Ramos (cell line): ENCODE data around the gene PRXL2B.
"Not testable (repeated sequence)": the region's sequence is repeated elsewhere in the genome, so short reads cannot be mapped to it uniquely, and the experiment has no call there.

Experiments used
- in situ Hi-C: fragments of 300-500 bp; cut with MboI; formaldehyde crosslinking; loops from one replicate; pipeline ENCODE4 v1.14.3; 2022; ENCODE audit warnings: low sequenced_read_pairs; ENCODE audit not compliant: unreplicated experiment

Gene PRXL2B

DNA sequence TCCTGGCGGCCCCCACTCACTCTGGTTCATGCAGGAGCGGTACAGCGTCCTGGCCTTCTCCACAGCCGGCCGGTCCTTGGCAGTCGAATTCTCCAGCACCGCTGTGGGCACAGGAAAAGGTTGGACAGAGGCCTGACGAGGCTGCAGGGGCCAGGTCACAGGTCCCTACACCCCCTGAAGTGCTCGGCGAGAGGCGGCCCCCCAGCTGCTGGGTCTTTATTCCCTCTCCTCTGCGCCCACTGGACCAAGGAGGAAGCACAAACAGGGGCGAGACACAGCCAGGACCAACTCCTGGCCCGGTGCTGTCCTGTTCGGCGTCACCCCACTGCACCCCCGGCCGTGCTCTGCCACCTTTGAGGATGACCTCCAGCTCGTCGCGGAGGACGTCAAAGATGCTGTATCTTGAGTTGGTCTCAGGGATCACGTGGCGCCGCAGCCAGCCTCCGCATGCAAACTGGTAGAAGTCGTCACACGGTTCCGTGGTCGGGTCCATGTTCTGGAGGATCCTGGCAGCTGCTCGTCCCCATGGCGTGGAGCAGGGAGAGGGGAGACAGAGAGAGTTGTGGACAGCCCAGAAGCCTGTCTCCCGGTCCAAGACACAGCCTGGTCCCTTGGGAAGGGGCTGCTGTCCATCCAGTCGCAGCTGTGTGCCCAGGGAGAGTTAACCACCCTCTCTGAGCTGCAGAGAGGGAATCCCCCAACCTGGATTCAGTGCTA lies 22.9 kb downstream of the PRXL2B start:
- in situ Hi-C loops, result no loop called here

DNA sequence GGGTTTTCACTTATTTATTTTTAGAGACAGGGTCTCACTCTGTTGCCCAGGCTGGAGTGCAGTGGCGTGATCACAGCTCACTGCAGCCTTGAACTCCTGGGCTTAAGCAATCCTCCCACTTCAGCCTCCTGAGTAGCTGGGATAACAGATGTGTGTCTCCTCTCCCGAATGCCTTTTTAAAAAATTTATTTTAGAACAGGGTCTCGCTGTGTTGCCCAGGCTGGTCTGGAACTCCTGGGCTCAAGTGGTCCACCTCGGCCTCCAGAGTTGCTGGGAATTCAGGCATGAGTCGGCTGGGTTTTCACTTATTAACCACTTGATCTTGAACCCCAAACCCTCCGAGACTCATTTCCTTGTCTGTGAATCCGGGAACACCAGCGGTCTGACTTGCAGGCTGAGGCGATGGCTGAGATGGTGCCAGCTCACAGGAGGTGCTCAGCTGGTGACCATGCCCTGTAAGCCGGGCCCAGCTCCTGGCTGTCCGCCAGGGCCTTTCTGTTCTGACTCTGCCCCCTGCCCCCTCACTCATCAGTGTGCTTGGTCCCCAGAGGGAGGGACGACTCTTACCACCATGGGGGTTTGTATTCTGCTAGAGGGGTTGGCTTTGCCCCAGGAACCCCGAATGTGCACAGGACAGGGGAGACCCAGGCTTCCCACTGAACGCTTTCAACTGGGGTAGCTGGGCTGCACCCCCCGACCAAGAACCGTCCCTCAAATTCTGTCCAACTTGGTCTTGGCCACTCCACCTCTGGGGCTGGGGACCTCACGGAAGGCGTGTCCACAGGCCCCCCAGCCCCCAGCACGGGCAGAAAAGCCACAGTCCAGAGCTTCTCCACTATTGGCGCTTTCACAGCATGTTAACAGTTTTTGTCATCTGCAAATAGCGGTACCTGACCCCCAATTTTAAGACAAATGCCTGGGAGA lies 23.7 kb downstream of the PRXL2B start:
- in situ Hi-C loops, result no loop called here

DNA sequence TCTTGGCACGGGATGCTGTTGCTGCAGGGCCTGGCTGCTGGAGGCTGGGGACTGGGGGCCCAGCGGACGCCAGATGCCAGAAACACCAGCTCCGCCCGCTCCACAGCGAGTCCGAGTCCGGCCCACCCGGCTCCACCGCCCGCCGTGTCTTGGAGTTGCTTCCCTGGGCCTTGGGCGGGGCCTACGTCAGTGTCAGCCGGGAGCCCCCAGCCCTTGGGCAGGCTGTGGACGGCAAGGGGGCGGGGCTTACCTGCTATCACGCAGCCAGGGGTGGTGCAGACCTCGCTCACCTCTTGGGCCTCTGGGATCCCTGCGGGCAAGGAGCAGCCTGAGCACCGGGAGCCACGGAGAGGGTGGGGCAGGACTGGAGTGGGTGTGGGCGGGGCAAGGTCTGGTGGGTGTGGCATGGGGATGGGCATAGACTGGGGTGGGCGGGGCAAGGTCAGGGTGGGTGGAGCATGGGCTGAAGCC lies 24.5 kb downstream of the PRXL2B start:
- in situ Hi-C loops, result no loop called here

DNA sequence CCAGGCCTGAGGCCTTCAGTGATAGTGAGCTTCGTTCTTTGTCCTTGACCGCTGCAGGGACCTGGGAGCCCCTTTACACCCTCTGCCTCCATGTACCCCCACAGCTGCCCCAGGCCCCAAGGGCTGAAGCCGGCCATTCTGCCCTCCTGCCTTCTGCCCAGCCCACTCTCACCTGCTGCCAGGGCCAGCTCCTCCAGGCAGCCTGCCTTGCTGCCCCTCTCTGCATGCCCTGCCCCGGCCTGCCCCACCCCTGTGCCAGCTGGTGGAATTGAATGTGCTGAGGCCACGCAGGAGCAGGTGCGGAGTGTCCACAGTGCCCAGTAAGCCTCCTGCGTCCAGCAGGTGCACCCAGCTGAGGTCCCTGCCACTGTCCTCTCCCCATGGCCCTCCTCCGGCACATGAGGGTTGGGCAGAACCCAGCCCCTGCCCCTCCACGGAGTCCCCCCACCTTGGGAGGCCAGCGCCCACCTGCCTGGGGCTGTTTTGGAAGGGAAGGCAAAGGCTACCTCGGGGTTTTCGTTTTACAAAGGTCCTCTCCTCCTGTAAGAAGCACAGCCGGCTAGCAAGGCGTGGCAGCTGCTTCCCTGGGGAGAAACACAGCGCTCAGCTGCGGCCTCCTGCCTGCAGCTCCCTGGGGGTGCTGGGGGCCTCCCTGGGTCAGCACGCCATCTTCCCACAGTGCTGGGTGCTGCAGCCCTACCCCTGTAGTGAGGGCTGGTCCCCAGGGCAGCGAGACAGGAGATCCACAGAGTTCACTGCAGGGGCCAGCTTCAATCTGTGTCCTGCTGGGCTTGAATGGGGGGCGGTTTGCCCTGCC lies 25.3 kb downstream of the PRXL2B start:
- in situ Hi-C loops, result no loop called here

DNA sequence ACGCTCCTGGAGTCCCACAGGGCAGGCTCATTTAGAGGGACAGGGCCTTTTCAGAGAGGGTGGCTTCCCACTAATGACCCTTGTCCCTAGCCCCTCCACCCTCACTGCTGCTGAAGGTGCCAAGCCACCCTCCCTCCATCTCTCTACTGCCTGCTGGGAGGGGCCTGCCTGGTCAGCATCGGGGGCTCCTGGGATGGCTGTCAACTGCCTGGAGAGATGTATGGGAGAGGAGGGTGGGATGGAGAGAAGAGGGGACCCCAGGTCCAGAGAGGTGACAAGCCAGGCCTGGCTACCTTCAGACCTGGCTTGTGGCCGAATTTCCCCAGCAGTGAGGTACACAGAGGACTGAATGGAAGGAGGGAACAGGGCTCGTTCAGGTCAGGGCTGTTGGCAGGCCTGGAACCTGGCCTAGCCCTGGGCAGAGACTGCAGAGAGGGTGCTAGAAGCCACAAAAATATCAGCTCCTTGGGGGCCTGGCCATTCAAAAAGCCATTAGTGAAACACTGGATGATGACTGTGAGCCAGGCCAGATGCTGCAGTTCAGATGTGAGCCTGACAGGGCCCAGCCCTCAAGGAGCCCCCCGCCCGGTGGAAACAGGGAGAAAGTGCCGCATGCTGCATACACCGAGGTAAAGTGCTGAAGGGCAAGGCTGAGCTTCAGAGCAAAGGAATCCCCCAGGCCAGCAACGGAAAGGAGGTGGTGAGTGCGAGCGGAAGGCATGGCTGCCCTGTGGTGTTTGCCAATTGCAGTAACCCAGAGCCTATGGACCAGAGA lies 26.2 kb downstream of the PRXL2B start:
- in situ Hi-C loops, result no loop called here

DNA sequence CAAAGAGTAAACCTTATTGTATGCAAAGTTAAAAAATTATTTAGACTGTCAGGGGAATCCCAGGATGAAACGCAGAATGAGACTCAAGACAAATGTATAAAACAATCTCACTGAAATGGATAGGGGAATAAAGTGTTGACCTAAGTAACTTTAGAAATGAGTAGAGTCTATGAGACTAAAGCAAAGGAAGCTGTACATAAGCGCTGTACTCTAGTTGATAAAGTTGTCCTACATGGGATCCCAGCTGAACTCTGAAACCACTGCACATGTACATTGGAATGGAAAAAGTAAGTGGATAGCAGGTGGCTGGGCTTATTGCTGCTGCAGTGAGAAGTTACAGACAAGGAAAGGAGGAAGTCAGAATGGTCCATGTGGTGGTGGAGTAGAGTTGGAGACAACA lies 27.6 kb downstream of the PRXL2B start:
- in situ Hi-C loops, result no loop called here

DNA sequence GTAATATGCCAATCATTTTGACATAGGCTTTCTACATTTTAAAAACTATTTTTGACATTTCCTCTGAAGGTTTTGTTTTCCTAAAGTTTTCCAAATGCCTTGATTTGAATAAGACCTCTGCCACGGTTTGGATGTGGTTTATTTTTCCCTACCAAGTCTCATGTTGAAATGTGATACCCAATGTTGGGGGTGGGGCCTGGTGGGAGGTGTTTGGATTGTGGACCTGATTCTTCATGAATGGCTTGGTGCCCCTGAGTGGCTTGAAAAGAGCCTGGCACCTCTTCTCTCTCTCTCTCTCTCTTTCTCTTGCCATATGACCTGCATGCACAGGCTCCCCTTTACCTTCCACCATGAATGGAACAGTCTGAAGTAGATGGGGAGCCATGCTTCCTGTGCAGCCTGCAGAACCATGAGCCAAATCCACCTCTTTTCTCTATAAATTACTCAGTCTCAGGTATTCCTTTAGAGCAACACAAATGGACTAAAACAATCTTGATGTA lies 31.4 kb downstream of the PRXL2B start:
- in situ Hi-C loops, result no loop called here

DNA sequence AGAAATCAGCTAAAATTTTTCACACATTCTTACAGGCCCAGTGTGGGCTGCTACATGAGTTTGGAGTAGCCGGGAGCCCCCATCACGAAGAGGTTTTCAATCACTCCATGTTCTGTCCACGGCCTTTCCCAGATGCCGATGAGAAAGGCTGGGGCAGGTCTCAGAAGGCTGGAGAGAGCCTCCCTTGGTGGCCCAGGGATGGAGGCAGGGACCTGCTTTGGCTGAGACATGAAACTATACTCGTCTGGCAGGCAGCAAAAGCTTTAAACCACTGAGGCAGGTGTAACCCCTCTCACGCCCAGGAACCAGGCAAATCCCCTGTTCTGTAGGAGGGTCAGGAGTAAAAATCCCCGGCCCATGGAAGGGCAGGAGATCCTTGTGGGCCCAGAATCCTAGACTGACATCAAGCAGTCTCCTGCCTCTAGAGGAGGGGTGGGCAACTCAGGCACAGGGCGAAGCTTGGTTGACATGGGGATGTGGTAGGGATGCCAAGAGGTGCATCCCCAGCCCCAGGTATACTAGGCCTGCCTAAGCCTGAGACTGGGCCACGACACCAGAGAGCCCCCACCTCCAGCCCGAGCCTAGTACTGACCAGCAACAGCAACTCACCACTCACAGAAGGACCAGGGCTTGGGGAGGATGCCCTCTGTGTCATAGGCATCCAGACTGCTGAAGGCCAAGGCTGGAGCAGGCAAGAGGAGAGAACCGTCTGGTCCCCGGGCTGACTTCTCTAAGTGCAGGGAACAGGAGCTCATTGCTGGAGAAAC lies 37.2 kb downstream of the PRXL2B start:
- in situ Hi-C loops, result no loop called here

DNA sequence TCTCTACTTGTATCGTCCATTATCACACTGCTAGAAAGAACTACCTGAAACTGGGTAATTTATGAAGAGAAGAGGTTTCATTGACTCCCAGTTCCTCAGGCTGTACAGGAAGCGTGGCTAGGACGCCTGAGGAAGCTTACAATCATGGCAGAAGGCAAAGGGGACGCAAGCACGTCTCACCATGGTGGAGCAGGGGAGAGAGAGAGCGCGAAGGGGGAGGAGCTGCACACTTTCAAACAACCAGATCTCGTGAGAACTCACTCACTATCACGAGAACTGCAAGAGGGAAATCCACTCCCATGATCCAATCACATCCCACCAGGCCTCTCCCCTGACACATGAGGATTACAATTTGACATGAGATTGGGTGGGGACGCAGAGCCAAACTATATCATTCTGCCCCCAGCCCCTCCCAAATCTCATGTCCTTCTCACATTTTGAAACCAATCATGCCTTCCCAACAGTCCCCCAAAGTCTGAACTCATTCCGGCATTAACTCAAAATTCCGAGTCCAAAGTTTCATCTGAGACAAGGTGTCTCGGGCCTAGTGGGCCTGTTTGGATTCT lies 38.2 kb downstream of the PRXL2B start:
- in situ Hi-C loops, result no loop called here

DNA sequence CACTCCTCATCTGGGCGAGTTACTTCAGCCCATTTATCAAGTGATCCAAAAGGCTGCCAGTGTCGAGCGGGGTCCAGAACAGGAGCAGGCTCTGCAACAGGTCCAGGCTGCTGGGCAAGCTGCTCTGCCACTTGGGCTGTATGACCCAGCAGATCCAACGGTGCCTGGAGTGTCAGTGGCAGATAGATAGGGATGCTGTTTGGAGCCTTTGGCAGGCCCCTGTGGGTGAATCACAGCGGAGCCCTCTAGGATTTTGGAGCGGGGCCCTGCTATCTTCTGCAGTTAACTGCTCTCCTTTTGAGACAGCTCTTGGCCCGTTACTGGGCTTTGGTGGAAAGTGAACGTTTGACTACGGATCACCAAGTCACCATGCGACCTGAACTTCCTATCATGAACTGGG lies 38.7 kb downstream of the PRXL2B start:
- in situ Hi-C loops, result no loop called here

DNA sequence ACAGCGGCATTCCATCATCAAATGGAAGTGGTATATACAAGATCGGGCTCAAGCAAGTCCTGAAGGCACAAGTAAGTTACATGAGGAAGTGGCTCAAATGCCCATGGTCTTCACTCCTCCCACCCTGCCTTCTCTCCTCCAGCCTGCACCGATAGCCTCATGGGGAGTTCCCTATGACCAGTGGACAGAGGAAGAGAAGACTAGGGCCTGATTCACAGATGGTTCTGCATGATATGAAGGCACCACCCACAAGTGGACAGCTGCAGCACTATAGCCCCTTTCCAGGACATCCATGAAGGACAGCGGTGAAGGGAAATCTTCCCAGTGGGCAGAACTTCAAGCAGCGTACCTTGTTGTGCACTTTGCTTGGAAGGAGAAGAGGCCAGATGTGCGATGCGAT lies 39.2 kb downstream of the PRXL2B start:
- in situ Hi-C loops, result not testable (repeated sequence)

DNA sequence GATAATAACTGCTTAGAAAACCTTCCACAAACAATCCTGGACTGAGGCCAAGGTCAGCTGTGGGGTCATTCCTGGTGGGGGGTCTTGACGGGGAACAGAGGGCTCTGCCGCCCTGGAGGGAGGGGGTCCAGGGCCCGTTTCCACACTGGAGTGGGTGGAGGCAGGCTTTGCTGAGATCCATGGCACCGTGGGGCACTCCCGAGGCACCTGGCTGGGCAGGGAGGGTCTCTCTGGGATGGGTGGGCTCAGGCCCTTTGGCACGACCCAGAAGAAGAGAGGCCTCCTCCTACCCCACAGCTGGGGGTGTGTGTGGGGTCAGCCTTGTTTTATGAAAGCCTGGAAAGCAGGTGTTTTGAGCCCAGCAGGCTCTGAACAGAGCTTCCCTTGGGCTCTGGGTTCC lies 41.2 kb downstream of the PRXL2B start:
- in situ Hi-C loops, result no loop called here

DNA sequence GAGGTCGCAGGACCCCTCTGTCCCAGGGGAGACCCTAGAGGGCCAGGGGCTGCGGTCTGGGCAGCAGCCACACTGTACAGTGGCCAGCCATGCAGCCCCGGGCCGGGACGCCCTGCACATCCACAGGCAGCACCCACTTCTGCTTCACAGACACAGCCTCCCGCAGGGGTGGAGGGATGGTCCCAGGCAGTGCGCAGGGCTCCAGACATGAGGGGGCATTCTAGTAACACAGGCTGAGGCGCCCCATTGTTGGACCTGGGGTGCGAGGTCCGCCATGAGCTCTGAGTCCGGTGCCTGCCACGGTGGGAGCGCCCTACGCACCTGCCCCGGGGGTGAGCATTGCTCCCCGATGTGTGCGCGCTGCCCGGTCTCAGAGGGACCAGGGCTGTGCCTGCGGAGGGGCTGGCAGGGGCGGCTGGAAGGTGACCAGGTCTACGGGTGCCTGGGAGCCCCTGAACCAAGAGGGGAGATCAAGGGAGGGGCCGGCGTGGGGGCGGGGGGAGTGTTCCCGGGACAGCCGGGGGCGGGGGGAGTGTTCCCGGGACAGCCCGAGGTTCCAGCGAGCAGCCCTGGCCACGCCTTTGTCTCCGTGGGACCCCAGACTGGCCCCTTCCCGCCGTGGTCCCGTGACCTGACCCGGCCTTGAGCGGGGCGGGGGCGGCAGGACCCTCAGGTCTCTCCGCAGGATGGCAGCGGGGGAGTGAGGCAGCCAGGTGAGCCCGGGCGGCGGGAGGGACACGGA lies 41.8 kb downstream of the PRXL2B start:
- in situ Hi-C loops, result no loop called here

DNA sequence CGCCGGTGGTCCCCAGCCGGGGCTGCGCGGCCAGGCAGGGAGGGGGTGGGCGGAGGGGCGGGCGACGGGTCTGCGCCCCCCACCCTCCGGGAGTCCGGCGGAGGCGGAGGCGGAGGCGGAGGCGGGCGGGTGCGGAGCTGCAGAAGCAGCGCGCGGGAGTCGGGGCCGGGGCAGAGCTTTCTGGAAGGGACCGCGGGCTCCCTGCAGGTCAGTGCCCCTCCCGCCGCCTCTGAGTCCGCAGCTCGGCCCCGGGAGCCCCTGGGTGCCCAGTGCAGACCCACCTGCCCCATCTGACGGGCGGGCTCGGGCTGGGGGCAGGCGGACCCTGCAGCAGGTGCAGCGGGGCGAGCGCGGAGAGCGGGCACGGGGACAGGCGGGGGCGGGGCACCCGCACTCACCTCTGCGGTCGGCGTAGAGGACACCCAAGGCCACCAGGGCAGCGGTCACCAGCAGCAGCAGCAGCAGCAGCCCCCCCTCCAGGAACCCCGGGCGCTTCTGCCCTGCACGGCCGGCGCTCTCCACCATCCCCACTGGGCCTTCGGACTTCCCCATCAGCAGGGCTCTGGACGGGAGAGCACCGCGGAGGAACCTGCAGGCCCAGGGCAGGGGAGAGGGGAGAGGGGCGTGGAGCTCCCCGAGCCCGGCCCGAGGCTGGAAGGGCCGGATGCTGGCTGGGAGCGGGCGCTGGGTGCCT lies 42.5 kb downstream of the PRXL2B start:
- in situ Hi-C loops, result no loop called here

DNA sequence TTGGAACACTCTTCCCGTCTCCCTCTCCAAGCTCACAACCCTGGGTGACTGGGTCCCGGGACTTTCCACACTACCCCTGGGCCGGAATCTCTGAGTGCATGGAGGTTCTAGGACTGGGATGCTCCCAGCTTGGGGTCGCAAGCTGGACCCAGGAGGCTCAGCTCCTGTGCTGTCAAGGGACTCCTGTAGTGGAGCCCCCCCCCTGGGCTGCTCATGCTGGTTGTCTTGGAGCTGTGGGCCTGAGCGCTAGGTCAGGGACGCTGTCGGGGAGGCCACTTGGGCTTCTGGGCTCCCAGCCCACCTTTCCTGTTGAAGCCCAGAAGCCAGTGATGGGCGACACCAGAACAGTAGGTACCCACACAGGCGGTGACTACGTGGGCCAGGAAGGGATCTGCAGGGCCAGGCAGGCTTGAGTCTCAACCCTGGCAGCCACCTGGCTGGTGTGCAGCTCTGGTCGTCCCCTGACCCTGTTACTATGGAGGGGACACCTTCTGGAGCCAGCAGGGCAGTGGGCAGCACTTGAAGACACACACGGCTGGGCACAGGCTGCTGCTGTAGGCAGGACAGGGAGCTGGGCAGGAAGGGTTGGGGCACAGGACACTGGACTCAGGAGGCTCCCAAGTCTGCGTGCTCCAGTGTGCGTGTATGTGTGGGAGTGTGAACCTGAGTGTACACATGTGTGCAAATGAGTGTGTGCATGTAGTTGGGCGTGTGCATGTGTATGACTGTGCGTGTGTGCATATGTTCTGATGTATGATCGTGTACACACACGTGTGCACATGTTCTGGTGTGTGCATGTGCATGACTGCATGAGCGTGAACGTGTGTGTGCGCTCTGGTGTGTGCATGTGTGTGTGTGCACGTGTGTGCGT lies 43.3 kb downstream of the PRXL2B start:
- in situ Hi-C loops, result no loop called here

DNA sequence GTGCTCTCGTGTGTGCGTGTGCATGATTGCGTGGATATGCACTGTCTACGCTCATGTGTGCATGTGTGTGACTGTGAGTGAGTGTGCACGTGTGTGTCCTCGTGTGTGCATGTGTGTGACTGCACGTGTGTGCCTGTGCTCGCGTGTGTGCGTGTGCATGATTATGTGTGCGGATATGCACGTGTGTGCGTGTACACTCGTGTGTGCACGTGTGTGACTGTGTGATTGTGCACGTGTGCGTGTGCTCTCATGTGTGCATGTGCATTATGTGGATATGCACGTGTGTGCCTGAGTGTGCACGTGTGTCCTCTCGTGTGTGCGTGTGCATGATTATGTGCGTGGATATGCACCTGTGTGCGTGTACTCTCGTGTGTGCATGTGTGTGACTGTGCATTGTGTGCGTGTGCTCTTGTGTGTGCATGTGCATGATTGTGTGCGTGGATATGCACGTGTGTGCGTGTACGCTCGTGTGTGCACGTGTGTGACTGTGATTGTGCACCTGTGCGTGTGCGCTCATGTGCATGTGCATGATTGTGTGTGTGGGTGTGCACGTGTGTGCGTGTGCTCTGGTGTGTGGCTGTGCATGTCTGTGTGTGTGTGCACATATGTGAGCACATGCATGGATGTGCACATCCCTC lies 44.0 kb downstream of the PRXL2B start:
- in situ Hi-C loops, result no loop called here
